ENCODE data around the gene NOD1. TPM values are rescaled to one million over a fixed set of nuclear protein-coding genes. Genes with fewer than 3 reads are reported as not detected.

The NOD1 gene
- total RNA-seq, 2 donors from 2014 or later: 16.2 to 47.0 TPM

- ATAC-seq (ENCODE audit: insufficient number of reproducible peaks, low FRiP score, low read depth): no peak
Observed at GRCh38 chr7:30514776-30515175, 36.2 kb upstream of the NOD1 start.

GRCh38 chr7:30514177-30514576, 35.6 kb upstream of the NOD1 start:
- H3K4me1 ChIP-seq (ENCODE audit: control insufficient read depth in 1 of 2, low read depth in 2 of 2): no peaks in the 10 kb centered on the region
- no peak for ATAC-seq (ENCODE audit: insufficient number of reproducible peaks, low FRiP score, low read depth)
- no peak overlapping the region for H3K27ac ChIP-seq
- H3K4me3 ChIP-seq: no peak overlapping the region
- H3K9me3 ChIP-seq: no peaks in the 10 kb centered on the region
- no peak for TF ChIP-seq CTCF (IDR thresholded peaks at IDR 0.05)
- DNase-seq (ENCODE audit: low spot score): no peak
- H3K36me3 ChIP-seq: no peaks in the 10 kb centered on the region
- H3K27me3 ChIP-seq (replicated peaks; ENCODE audit: insufficient read depth): no peaks in the 10 kb centered on the region

More at GRCh38 chr7:30514776-30515175, 36.2 kb upstream of the NOD1 start:
- Histone ChIP-seq H3K27ac (no peak overlapping the region), H3K9me3 (no peaks in the 10 kb centered on the region), H3K4me3 (no peak overlapping the region), H3K27me3 (replicated peaks; ENCODE audit: insufficient read depth) (no peaks in the 10 kb centered on the region), H3K36me3 (no peaks in the 10 kb centered on the region), H3K4me1 (ENCODE audit: control insufficient read depth in 1 of 2, low read depth in 2 of 2) (no peaks in the 10 kb centered on the region)
- DNase-seq (ENCODE audit: low spot score): no peak
- TF ChIP-seq CTCF (IDR thresholded peaks at IDR 0.05): no peak

GRCh38 chr7:30513762-30514161, 35.2 kb upstream of the NOD1 start:
- no peaks in the 10 kb centered on the region for H3K9me3 ChIP-seq
- TF ChIP-seq CTCF (IDR thresholded peaks at IDR 0.05): no peak
- H3K27ac ChIP-seq: no peak overlapping the region
- no peaks in the 10 kb centered on the region for H3K36me3 ChIP-seq
- no peaks in the 10 kb centered on the region for H3K27me3 ChIP-seq (replicated peaks; ENCODE audit: insufficient read depth)
- H3K4me1 ChIP-seq (ENCODE audit: control insufficient read depth in 1 of 2, low read depth in 2 of 2): no peaks in the 10 kb centered on the region
- H3K4me3 ChIP-seq: no peak overlapping the region
- no peak for DNase-seq (ENCODE audit: low spot score)
- no peak for ATAC-seq (ENCODE audit: insufficient number of reproducible peaks, low FRiP score, low read depth)

- TF ChIP-seq CTCF (IDR thresholded peaks at IDR 0.05): no peak
- Histone ChIP-seq H3K4me3 (no peak overlapping the region), H3K4me1 (ENCODE audit: control insufficient read depth in 1 of 2, low read depth in 2 of 2) (no peaks in the 10 kb centered on the region), H3K27me3 (replicated peaks; ENCODE audit: insufficient read depth) (no peaks in the 10 kb centered on the region), H3K27ac (no peak overlapping the region), H3K9me3 (no peaks in the 10 kb centered on the region), H3K36me3 (no peaks in the 10 kb centered on the region)
- ATAC-seq (ENCODE audit: insufficient number of reproducible peaks, low FRiP score, low read depth) (no peak), DNase-seq (ENCODE audit: low spot score) (no peak)
Observed at GRCh38 chr7:30511973-30512662, 33.5 kb upstream of the NOD1 start.

- H3K4me3 ChIP-seq: no peak overlapping the region
- H3K27me3 ChIP-seq (replicated peaks; ENCODE audit: insufficient read depth): no peaks in the 10 kb centered on the region
- no peak overlapping the region for H3K27ac ChIP-seq
- no peak for TF ChIP-seq CTCF (IDR thresholded peaks at IDR 0.05)
- ATAC-seq (ENCODE audit: insufficient number of reproducible peaks, low FRiP score, low read depth) (no peak), DNase-seq (ENCODE audit: low spot score) (no peak)
- H3K9me3 ChIP-seq: no peaks in the 10 kb centered on the region
- no peaks in the 10 kb centered on the region for H3K36me3 ChIP-seq
- H3K4me1 ChIP-seq (ENCODE audit: control insufficient read depth in 1 of 2, low read depth in 2 of 2): no peaks in the 10 kb centered on the region
Observed at GRCh38 chr7:30511494-30511893, 32.9 kb upstream of the NOD1 start.

All from thoracic aorta (tissue), 2 donors.